Gastroesophageal sphincter (tissue), 3 donors: ENCODE measurements around the gene BRAT1.

Experiments used
- CTCF ChIP-seq, 4 experiments: fragments of 200-600 bp in 2 of 4; fragments of 450-650 bp in 2 of 4; sonication (generic) in 1 of 4; IDR thresholded peaks; one replicate each; pipeline ENCODE4 v1.5.1; 2017 to 2019; ENCODE audit warnings: antibody characterized with exemption in 4 of 4, mild to moderate bottlenecking in 2 of 4, moderate library complexity in 2 of 4
- POLR2A ChIP-seq, 2 donors: fragments of 450-650 bp; IDR thresholded peaks; one replicate each; pipeline ENCODE4 v1.6.1; 2017; ENCODE audit warnings: antibody characterized with exemption in 2 of 2, mild to moderate bottlenecking in 2 of 2, moderate library complexity in 1 of 2

- TF ChIP-seq CTCF (IDR thresholded peaks at IDR 0.05) (no peak), POLR2A (IDR thresholded peaks at IDR 0.05) (no peak)
Measured at GRCh38 chr7:2544541-2545188, 10.7 kb downstream of the BRAT1 start.
